GM11168 (cell line): ENCODE data around the gene LAP3.
"Not testable (repeated sequence)": the region's sequence is repeated elsewhere in the genome, so short reads cannot be mapped to it uniquely, and the experiment has no call there.

Experiments
- in situ Hi-C: fragments of 300-500 bp; cut with MboI; formaldehyde crosslinking; loops from one replicate; pipeline ENCODE4 v1.12.0; 2022; ENCODE audit warnings: low sequenced_read_pairs; ENCODE audit not compliant: unreplicated experiment

LAP3 gene

GRCh38 chr4:17560065-17560673 lies 16.8 kb upstream of the LAP3 start:
- in situ Hi-C loops, result no loop called here

GRCh38 chr4:17561195-17561909 lies 15.6 kb upstream of the LAP3 start:
- in situ Hi-C loops, result no loop called here

GRCh38 chr4:17562157-17562556 lies 14.8 kb upstream of the LAP3 start:
- in situ Hi-C loops, result no loop called here

GRCh38 chr4:17565846-17566245 lies 11.2 kb upstream of the LAP3 start:
- in situ Hi-C loops, result no loop called here

GRCh38 chr4:17567271-17567670 lies 9.7 kb upstream of the LAP3 start:
- in situ Hi-C loops, result no loop called here

GRCh38 chr4:17574206-17574605 lies 2.8 kb upstream of the LAP3 start:
- in situ Hi-C loops, result no loop called here

GRCh38 chr4:17575177-17575576 lies 1.8 kb upstream of the LAP3 start:
- in situ Hi-C loops, result not testable (repeated sequence)

GRCh38 chr4:17577665-17578481 lies 875 bp downstream of the LAP3 start:
- in situ Hi-C loops, result no loop called here

- in situ Hi-C loops, result no loop called here
Measured at GRCh38 chr4:17578482-17578891, 1.5 kb downstream of the LAP3 start.

- in situ Hi-C loops, result no loop called here
Measured at GRCh38 chr4:17580969-17581368, 4.0 kb downstream of the LAP3 start.

- in situ Hi-C loops, result no loop called here
Measured at GRCh38 chr4:17583276-17583675, 6.3 kb downstream of the LAP3 start.

- in situ Hi-C loops, result no loop called here
Measured at GRCh38 chr4:17583941-17584340, 6.9 kb downstream of the LAP3 start.

GRCh38 chr4:17584521-17585213 lies 7.7 kb downstream of the LAP3 start:
- in situ Hi-C loops, result no loop called here

GRCh38 chr4:17587094-17587822 lies 10.3 kb downstream of the LAP3 start:
- in situ Hi-C loops, result no loop called here

- in situ Hi-C loops, result no loop called here
Measured at GRCh38 chr4:17589355-17589754, 12.4 kb downstream of the LAP3 start.

- in situ Hi-C loops, result no loop called here
Measured at GRCh38 chr4:17595471-17596005, 18.5 kb downstream of the LAP3 start.

- in situ Hi-C loops, result no loop called here
Measured at GRCh38 chr4:17597517-17597916, 20.5 kb downstream of the LAP3 start.

GRCh38 chr4:17599826-17600225 lies 22.8 kb downstream of the LAP3 start:
- in situ Hi-C loops, result no loop called here

GRCh38 chr4:17605236-17605635 lies 28.2 kb downstream of the LAP3 start:
- in situ Hi-C loops, result no loop called here
